ENCODE measurements around the gene SLF2.

Gene SLF2

DNA sequence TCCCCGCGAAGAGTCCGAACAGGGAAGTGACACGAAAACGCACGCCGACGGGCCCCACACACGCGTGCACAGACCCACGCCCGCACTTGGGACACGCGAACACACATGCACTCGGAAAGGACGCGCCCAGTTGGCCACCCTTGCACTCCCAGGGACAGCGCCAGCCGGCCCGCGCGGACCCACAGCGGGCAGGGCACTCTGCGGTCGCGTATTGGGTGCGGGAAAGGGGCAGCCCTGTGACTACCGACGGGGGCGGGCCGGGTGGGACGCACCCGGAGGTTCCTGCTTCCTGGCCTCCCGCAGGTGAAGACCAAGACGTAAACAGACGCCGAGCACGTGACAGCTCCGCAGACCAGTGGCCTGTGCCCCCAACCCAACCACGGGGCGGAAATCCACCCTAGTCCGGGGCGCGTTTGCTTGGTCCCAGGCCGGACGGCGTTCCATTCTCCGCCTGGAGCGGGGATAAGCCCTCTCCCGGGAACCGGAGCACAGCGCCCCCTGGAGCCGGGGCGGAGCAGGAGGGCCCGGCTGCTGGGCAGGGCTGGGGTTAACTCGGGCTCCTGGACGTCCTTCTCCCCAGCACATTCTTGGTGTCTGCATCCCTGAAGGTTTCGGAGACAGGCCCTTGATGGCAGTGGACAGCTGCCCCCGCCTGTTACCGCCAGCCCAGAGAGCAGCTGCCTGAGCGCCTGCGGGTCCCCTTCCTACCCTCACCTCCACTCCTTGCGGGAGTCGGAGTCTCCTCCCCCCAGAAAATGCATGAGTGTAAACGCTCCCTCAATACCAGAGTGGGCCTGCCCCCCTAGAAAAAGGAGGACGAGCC is 84.8 kb downstream of the SLF2 start:
- peak; percentile 44 to 69 (median 65) for DNase-seq (ENCODE audit: low read depth in 2 of 3, low spot score in 1 of 3)

DNA sequence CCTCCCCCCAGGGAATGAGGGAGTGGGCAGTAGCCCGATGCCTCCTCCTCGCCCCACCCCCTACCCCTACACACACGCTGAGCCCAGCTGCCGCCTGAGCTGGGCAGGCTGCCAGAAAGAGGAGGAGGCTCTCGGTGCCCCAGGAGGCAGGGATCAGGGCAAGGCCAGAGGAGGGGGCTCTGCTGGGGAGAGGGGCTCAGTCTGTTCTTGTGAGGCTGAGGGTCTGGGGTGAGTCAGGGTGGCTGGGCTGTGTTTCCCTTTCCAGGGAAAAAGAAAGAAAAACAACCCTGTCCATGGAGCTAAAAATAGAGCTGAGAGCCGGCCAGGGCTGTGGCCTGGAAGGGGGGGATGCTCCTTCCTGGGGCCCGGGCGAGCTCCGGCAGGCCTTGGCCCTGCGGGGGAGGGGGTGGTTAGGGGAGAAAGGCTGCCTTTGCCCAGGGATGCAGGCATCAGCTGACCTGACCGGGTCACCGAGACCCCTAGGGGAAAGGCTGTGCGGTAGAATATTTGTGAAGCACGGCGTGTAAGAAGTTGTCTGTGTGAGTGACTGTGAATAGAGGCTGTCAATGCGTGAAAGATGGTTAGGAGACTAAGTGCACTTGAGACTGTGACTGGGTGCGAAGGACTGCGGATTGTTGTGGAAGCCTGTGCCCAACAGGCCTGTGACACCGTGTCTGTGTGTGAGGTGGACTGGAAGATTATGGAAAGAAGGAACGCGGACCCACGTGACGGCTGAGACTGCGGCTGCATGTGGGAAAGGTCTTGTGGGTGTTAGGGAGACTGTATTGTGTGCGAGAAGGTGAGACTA is 85.6 kb downstream of the SLF2 start:
- DNase-seq (ENCODE audit: low read depth in 2 of 3, low spot score in 1 of 3) = peak; percentile 29 to 61 (median 54)

DNA sequence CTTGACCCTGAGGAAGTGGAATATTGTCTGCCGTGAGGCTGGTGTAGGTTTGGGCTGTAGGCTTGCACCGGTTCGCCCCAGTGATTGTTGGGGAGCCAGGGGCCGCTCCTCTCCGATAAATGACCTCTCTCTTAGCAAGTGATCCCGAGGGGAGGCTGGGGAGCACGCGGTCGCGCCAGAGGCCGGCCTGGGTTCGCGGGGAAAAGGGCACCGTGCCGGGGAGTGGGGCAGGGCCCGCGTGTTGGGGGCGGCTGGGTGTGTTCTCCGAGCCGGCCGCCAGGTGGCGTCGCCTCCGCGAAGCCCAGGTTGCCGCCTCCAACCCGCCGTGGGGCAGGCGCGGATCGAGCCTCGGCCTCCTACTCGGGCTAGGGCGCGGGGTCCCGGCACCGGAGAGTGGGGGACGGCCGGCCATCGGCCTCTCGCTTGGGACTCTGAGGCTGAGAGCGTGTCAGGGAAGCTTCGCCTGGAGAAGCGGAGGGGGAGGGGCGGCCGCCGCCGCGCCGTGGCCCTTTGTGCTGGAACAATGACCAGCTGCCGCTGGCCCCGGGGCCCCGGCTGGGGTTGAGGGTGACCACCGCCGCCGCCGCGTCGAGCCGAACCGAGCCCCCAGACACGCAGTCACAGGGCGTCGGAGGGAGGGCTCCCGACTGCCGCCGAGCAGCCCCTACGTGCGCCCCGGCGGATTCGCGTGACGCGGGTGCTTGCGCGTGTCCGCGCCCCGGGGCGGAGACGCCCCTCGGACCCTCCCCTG is 86.4 kb downstream of the SLF2 start:
- DNase-seq (ENCODE audit: low read depth in 2 of 3, low spot score in 1 of 3) = peak; percentile 56 to 67 (median 63)

- no peak for DNase-seq (ENCODE audit: low read depth in 2 of 3, low spot score in 1 of 3)
Observed at GRCh38 chr10:100999742-101000126, 87.0 kb downstream of the SLF2 start, which contains the start of gene LZTS2. TSS of gene LZTS2 (plus strand) at chr10:100999808. CDS start at chr10:101002539, 2,731 bp downstream.

DNA sequence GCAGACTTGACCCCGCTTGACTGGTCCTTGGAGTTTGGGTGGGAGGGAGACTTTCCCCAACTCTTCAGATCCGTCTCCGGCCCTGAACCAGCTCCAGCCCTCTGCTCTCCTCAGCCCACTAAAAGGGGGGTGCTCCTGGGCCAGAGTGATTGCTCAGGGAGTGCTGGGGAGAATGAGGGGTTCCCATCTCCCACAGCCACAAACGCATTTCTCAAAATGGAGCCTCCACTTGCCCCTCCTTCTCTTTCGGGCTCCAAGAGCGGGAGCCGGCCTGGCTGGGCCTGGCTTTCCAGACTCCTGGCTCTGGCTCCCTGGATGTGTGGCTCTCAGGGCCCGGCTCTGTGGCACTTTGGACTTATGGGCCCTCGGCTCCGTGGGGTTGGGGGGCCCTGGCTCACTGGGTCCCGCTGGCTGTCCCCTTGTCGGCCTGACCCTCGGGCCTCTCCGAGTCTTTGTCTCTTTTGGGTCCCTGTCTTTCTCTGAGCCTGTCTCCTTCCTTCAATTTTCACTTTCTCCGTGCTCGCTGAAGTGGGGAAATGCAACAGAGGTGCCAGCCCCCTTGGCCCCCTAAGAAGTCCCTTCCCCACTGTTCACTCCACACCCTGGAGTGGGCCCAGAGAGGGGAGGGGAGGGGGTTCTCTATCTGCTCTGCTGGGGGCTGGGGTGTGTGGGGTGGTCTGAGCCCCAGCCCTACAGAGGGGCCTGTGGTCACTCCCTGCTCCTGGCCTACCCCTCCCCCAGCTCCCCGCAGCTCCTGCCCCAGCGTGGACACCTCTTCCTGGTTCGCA is 87.6 kb downstream of the SLF2 start:
- no peak for DNase-seq (ENCODE audit: low read depth in 2 of 3, low spot score in 1 of 3)

DNA sequence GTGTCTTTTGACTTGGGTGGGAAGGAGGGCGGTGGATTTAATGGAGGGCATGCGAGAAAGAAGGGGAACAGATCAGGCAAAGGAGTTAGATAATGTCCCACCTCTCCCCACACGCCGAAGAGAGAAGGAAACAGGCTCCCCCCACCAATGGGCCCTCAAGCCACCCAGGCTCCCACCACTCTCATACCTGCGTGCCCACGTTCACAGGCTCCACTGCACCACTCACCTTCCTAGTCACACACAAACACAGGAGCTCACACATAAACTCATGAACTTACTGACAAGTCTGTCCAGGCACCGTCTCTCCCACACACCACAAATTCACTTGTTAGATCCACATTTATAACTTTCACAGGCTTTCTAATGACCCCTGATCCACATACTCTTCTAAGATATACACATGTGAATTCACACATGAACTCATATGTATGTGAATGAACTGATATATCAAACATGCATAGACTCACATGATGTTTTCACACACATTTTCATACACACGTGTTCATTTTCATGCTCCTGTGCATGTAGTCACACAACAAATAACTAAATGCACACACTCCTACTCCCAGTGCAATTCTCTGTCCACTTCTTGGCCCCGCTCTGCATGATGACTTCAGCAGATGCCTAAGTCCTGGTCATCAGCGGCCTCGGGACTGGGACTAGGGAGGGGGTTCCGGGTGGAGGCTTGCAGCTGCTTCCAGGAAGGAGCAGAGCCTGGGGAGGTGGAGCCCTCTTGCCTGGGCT is 88.3 kb downstream of the SLF2 start:
- no peak for DNase-seq (ENCODE audit: low read depth in 2 of 3, low spot score in 1 of 3)

DNA sequence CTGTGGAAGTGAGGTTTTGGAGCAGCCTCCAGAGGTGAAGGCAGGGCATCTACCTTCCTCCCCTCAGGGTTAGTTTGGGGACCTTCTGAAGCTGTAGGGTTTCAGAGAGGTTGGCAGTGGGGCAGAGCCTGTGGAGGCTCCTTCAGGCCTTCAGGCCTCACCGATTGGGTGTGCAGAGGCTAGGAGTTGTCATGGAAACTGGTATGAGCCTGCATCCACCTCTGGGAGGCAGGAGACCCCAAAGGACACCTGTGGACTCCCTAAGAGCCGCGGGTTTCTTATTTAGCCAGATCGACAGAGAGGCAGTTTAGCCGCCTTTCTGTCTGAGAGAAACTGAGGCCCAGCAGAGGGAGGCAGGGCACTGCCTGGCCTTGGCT is 88.9 kb downstream of the SLF2 start:
- DNase-seq (ENCODE audit: low read depth in 2 of 3, low spot score in 1 of 3) = no peak

- DNase-seq (ENCODE audit: low read depth in 2 of 3, low spot score in 1 of 3) = no peak
Observed at GRCh38 chr10:101002456-101002855, 89.7 kb downstream of the SLF2 start.

- DNase-seq (ENCODE audit: low read depth in 2 of 3, low spot score in 1 of 3) = no peak
Observed at GRCh38 chr10:101003639-101004206, 91.0 kb downstream of the SLF2 start.

GRCh38 chr10:101005361-101005760 is 92.6 kb downstream of the SLF2 start:
- DNase-seq (ENCODE audit: low read depth in 2 of 3, low spot score in 1 of 3) = no peak

- no peak for DNase-seq (ENCODE audit: low read depth in 2 of 3, low spot score in 1 of 3)
Observed at GRCh38 chr10:101005869-101006567, 93.3 kb downstream of the SLF2 start.

DNA sequence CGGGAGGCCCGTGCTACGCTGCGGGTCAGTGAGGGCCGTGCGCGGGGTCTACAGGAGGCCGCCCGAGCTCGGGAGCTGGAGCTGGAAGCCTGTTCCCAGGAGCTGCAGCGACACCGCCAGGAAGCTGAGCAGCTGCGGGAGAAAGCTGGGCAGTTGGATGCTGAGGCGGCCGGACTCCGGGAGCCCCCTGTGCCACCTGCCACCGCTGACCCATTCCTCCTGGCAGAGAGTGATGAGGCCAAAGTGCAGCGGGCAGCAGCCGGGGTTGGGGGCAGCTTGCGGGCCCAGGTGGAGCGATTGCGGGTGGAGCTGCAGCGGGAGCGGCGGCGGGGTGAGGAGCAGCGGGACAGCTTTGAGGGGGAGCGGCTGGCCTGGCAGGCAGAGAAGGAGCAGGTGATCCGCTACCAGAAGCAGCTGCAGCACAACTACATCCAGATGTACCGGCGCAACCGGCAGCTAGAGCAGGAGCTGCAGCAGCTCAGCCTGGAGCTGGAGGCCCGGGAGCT is 93.9 kb downstream of the SLF2 start:
- no peak for DNase-seq (ENCODE audit: low read depth in 2 of 3, low spot score in 1 of 3)

DNA sequence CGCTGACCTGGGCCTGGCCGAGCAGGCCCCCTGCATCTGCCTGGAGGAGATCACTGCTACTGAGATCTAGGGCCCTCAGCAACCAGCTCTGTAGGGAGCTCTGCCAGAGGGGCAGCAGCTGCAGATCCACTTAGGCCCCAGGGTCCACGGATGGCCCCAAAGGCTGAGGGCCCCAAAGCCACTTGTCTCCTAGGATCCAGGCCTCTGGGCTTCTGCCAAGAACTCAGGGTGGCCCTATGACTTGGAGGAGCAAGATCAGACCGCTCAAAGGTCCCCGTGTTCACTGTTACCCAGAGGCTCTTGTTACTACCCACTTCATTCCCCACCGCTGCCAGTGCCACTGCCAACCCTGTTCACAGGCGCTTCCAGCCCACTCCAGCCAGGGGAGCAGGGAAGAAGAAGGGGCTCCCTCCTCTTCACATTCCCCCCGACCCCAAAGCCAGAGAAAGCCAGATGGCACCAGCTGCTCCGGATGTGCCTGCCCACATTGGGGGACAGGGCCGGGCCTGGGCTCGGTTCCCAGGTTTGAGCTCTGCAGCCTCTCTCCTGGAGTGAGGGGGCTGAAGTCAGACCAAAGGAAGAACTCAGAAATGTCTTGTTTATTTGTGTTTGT is 94.4 kb downstream of the SLF2 start:
- no peak for DNase-seq (ENCODE audit: low read depth in 2 of 3, low spot score in 1 of 3)

GRCh38 chr10:101007915-101008822 is 95.4 kb downstream of the SLF2 start:
- no peak for DNase-seq (ENCODE audit: low read depth in 2 of 3, low spot score in 1 of 3)

GRCh38 chr10:101008823-101009423 is 96.2 kb downstream of the SLF2 start:
- no peak for DNase-seq (ENCODE audit: low read depth in 2 of 3, low spot score in 1 of 3)

DNA sequence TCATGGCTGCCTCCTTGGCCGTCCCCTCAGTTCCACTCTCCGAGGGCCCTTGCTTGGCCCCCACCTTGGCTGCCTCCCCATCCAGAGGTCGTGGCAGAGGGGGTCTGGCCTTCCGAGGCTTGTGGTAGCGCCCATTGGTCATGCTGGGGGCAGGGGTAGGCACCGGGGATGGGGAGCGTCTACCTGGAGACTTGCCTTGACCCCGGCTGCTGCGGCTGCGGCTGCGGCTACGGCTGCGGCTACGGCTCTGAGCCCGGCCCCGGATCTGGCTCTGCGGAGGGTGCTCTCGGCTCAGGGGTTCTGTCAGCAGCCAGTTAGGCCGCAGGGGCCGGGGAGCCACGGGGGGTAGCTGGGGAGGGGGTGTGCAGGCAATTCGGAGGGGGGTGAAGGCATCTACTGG is 97.6 kb downstream of the SLF2 start:
- DNase-seq (ENCODE audit: low read depth in 2 of 3, low spot score in 1 of 3) = no peak
